ENCODE data around the gene IPO8.

Gene IPO8

DNA sequence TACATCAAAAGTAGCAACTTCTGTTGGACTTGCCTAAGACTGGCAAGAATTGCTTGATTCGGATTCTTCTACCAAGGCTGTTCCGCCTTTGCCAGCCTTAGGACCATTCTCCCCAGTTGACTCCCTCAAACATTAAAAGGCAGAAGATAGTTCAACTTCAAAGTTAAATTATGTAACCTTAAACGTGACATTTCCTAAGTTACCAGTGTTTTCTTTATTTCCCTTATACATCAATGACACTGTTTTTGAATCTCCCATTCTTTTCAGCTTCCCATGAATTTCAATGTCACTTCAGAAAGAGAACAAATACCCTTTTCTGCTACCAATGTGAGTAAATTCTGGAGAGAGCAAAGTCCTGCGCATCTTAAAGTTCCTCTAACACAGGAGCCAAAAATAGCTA is 33.9 kb upstream of the IPO8 start:
- DNase-seq (ENCODE audit: low read depth in 2 of 2): no peak
- TF ChIP-seq, protein P1, sequence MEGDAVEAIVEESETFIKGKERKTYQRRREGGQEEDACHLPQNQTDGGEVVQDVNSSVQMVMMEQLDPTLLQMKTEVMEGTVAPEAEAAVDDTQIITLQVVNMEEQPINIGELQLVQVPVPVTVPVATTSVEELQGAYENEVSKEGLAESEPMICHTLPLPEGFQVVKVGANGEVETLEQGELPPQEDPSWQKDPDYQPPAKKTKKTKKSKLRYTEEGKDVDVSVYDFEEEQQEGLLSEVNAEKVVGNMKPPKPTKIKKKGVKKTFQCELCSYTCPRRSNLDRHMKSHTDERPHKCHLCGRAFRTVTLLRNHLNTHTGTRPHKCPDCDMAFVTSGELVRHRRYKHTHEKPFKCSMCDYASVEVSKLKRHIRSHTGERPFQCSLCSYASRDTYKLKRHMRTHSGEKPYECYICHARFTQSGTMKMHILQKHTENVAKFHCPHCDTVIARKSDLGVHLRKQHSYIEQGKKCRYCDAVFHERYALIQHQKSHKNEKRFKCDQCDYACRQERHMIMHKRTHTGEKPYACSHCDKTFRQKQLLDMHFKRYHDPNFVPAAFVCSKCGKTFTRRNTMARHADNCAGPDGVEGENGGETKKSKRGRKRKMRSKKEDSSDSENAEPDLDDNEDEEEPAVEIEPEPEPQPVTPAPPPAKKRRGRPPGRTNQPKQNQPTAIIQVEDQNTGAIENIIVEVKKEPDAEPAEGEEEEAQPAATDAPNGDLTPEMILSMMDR (IDR thresholded peaks at IDR 0.05; ENCODE audit: low read depth, low read length): no peak
- no peak overlapping the region for H3K4me3 ChIP-seq (replicated peaks in 1 of 2; ENCODE audit: low read depth in 2 of 2, low read length in 2 of 2)

DNA sequence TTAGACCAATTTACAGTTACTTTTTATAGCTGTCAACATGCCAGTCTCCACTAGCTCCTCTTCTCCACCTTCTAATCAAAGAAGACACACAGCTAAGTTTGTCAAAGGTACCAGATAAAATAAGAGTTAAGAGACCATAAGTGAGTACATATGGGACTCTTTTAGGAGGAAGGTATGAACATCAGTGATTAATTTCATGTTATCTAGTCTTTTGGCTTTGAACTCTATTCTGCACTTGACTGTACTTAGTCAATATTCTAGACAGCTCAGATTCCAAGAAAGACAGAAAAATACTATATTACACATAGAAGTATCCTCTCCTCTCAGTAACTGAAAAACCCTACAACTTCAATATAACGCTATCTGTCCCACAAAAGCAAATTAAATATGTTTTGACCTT is 31.0 kb upstream of the IPO8 start:
- H3K4me3 ChIP-seq (replicated peaks in 1 of 2; ENCODE audit: low read depth in 2 of 2, low read length in 2 of 2): no peak overlapping the region
- no peak for DNase-seq (ENCODE audit: low read depth in 2 of 2)
- TF ChIP-seq, protein P1 (IDR thresholded peaks at IDR 0.05; ENCODE audit: low read depth, low read length): no peak

DNA sequence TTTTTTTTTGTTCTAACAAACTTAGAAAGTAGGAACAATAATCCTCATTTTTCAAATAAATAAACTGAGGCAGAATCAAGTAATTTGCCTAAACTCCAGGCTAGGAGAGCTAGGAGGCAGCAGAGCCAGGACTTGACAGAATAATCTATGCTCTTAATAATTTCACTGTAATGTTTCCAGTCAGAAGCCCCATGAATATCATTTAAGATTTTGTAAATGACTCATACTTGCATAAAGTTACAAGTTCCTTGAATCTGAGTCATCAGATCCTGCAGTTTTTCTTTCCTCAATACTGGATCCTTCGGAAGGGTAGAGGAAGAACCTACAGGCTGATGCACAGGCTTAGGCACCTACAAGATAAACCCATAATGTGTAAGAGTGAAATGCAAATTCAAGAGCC is 30.1 kb upstream of the IPO8 start:
- TF ChIP-seq, protein P1 (IDR thresholded peaks at IDR 0.05; ENCODE audit: low read depth, low read length): no peak
- DNase-seq (ENCODE audit: low read depth in 2 of 2): peak; percentile 80 to 81

DNA sequence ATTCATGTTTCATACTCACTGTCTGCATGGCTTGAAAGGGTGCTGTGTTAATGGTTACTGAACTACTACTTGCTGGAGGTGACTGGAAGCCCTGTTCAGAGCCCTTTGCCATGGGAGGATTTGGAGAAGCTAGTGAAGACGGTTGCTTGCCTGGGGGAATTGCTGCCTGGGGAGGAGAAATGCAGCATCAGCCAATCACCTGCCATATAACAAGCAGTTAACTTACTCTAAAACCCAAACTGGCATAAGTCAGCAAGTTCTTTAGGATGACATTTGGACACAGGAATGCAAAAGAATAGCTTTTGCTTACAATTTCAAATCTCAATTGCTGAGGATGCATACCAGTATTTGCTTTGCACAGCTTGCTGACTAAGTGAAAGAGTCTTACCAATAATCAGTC is 23.4 kb upstream of the IPO8 start:
- peak; percentile 51 to 62 for DNase-seq (ENCODE audit: low read depth in 2 of 2)
- TF ChIP-seq, protein P1 (IDR thresholded peaks at IDR 0.05; ENCODE audit: low read depth, low read length): no peak
- no peak overlapping the region for H3K4me3 ChIP-seq (replicated peaks in 1 of 2; ENCODE audit: low read depth in 2 of 2, low read length in 2 of 2)

More for the DNA sequence above, 30.1 kb upstream of the IPO8 start:
- no peak overlapping the region for H3K4me3 ChIP-seq (replicated peaks in 1 of 2; ENCODE audit: low read depth in 2 of 2, low read length in 2 of 2)

DNA sequence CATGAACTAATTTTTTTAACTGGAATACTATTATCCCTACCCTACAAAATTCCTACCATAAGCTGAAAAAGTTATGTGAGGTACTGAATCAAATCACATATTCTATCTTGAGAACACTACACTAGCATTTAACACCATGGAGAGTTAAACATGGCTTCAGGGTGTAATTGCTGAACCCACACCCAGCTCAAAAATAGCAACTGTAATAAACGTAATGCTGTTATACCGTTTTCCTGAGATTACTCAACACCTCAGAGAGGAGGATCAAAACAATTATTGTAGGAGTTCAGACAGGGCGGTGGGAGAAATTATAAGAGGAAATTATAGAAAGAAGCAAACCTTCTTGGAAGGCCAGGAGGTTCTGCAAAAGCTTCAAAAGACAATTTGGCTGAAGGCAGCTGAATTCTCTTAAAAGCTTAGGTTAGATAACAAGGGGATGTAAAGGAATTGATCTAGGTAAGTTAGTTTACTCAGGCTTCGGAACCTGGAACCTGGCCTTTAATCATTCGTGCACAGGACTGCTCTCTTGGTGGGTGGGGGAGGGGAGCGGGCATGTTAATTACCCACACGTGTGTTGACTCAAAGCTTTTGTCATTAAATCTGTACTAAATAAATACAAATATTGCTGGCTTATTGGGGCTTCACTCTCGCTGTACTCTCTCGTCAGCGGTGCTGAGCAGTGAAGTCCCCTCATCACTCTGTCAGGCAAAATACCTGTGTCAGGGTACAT is 12.1 kb upstream of the IPO8 start:
- no peak overlapping the region for H3K4me3 ChIP-seq (replicated peaks in 1 of 2; ENCODE audit: low read depth in 2 of 2, low read length in 2 of 2)
- DNase-seq (ENCODE audit: low read depth in 2 of 2): no peak
- TF ChIP-seq, protein P1 (IDR thresholded peaks at IDR 0.05; ENCODE audit: low read depth, low read length): no peak

DNA sequence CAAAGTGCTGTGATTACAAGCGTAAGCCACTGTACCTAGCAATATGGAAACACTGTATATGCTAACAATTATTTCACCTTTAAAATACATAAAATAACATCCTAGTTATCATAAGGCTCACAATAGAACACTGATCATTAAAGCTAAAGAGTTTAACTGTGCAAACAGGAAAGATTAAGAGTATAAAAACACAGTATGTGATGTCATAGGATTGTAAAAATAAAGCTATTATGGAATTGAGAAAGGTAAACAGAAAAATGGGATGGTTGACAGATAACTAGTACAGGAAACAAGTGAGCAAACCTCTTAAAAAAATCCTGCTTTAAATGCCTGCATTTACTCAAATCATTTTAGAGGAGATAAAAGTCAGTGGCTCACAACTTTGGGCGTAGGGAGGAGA is 10.8 kb upstream of the IPO8 start:
- TF ChIP-seq, protein P1 (IDR thresholded peaks at IDR 0.05; ENCODE audit: low read depth, low read length): no peak
- DNase-seq (ENCODE audit: low read depth in 2 of 2): no peak
- no peak overlapping the region for H3K4me3 ChIP-seq (replicated peaks in 1 of 2; ENCODE audit: low read depth in 2 of 2, low read length in 2 of 2)

DNA sequence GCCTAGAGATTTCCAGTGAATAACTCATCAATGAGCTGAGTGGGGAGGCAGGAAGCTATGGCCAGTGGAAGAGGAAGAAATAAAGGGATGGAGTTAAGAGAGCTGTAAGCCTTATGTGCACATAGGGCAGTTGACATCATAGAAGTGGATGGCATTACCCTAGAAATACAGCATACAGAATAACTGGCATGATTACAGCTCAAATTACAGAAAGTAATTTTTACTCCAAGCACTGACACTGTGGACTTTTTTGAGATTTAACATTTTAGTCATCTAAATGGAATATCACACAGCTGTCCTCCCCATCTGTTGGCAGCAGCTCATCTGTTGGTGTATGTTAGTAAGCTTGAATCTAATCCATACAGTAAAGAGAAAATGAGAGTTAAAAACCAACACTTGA is 5.4 kb upstream of the IPO8 start:
- DNase-seq (ENCODE audit: low read depth in 2 of 2): peak in 1 of 2 donors; percentile 6
- TF ChIP-seq, protein P1 (IDR thresholded peaks at IDR 0.05; ENCODE audit: low read depth, low read length): no peak
- no peak overlapping the region for H3K4me3 ChIP-seq (replicated peaks in 1 of 2; ENCODE audit: low read depth in 2 of 2, low read length in 2 of 2)
